CD4-positive, alpha-beta memory T cell (primary cell): ENCODE results near the gene CEP112. TPM values are rescaled to one million over a fixed set of nuclear protein-coding genes. Genes with fewer than 3 reads are reported as not detected.

Source experiments
- CTCF ChIA-PET: fragments of 350-600 bp; sonication (Branson Sonifier 250); formaldehyde crosslinking; loops from one replicate; lab custom pipeline; 2021; ENCODE audit warnings: inconsistent platforms; ENCODE audit not compliant: partially characterized antibody; lab: Charles Lee
- POLR2A ChIA-PET: fragments of 350-600 bp; sonication (Branson Sonifier 250); formaldehyde crosslinking; loops from one replicate; lab custom pipeline; 2021; ENCODE audit not compliant: partially characterized antibody; lab: Charles Lee
- DNase-seq, 5 donors: peaks; one replicate each; pipeline versions ENCODE4 v3.0.0 to v3.0.0-alpha.2; 2020 to 2022; ENCODE audit warnings: mixed read lengths in 1 of 5
- H3K27ac ChIP-seq: one replicate; pipeline ENCODE4 v1.7.0; 2013; ENCODE audit warnings: low read depth, low read length
- H3K27me3 ChIP-seq: 2 replicates; pipeline ENCODE4 v1.7.0; 2013; ENCODE audit warnings: mild to moderate bottlenecking, low read length, moderate library complexity; ENCODE audit not compliant: insufficient read depth
- H3K36me3 ChIP-seq: 2 replicates; pipeline ENCODE4 v1.7.0; 2013; ENCODE audit warnings: mild to moderate bottlenecking, low read length, moderate library complexity; ENCODE audit not compliant: insufficient read depth
- H3K4me1 ChIP-seq: 2 replicates; pipeline ENCODE4 v1.7.0; 2013; ENCODE audit warnings: mild to moderate bottlenecking, low read length, moderate library complexity; ENCODE audit not compliant: insufficient read depth
- H3K4me3 ChIP-seq, 2 donors: one replicate each; pipeline ENCODE4 v1.7.0; 2013; ENCODE audit warnings: low read length in 2 of 2, mild to moderate bottlenecking in 1 of 2
- H3K9me3 ChIP-seq, 2 donors: one replicate each; pipeline ENCODE4 v1.7.0; 2013; ENCODE audit warnings: low read length in 2 of 2, control low read depth in 1 of 2; ENCODE audit not compliant: control insufficient read depth in 1 of 2
- H3K27ac Mint-ChIP-seq, 7 donors: one replicate each; pipeline ENCODE4 v1.8.0; 2020 to 2021; ENCODE audit warnings: mixed read lengths in 7 of 7, mild to moderate bottlenecking in 6 of 7, inconsistent platforms in 3 of 7, moderate library complexity in 3 of 7
- H3K27me3 Mint-ChIP-seq, 2 donors: one replicate each; pipeline ENCODE4 v1.8.0; 2020 to 2021; ENCODE audit warnings: mixed read lengths in 2 of 2
- H3K36me3 Mint-ChIP-seq, 2 donors: one replicate each; pipeline ENCODE4 v1.8.0; 2020 to 2021; ENCODE audit warnings: mixed read lengths in 2 of 2, inconsistent platforms in 1 of 2, mild to moderate bottlenecking in 1 of 2
- H3K4me1 Mint-ChIP-seq, 4 donors: one replicate each; pipeline ENCODE4 v1.8.0; 2020 to 2021; ENCODE audit warnings: mixed read lengths in 4 of 4, mild to moderate bottlenecking in 1 of 4
- H3K4me3 Mint-ChIP-seq, 8 donors: one replicate each; pipeline ENCODE4 v1.8.0; 2020 to 2021; ENCODE audit warnings: mixed read lengths in 8 of 8, mild to moderate bottlenecking in 7 of 8, moderate library complexity in 6 of 8, inconsistent platforms in 3 of 8
- H3K9me3 Mint-ChIP-seq, 8 donors: one replicate each; pipeline ENCODE4 v1.8.0; 2020 to 2021; ENCODE audit warnings: mixed read lengths in 8 of 8, mild to moderate bottlenecking in 5 of 8, inconsistent platforms in 3 of 8, moderate library complexity in 1 of 8
- intact Hi-C: fragments of 100-400 bp; cut with micrococcal nuclease; formaldehyde crosslinking; loops from one replicate; pipeline ENCODE4 v1.15.1; 2023
- polyA plus RNA-seq, 2 donors: library from polyadenylated mRNA; unstranded; fragments of 300-500 nt; fragmentation: Illumina TruSeq; gene quantifications; one replicate each; pipeline ENCODE4 v1.2.3, GENCODE V29; 2021
- total RNA-seq, 2 experiments: library from RNA; stranded (reverse); gene quantifications; one replicate each; pipeline ENCODE4 v1.2.3, GENCODE V29; 2021

The CEP112 gene
- total and polyA plus RNA-seq, 4 experiments from 2014 or later = 0.34 to 3.9 (median 1.4) TPM

DNA sequence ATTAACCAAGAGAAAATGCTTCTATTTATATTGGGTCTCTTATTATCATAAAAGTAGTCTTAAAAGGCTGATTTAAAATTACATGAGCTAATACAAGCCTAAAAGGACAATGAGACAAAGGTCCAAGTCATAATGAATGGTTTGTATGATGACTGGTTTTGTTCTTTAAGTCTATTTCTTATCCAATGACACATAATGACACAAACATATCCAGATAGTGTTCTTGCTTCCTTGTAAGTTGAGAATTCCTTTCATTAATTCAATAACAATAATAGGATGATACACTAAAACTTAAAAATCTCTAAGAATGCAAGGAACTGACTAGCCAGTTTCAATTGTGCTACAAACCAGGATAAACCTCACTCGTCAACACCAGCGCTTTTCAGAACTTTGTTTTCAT is 244.1 kb downstream of the CEP112 start:
- Histone ChIP-seq H3K27ac (no peak overlapping the region), H3K27me3 (no peaks in the 10 kb centered on the region), H3K4me3 (no peak overlapping the region), H3K4me1 (no peaks in the 10 kb centered on the region), H3K36me3 (no peaks in the 10 kb centered on the region), H3K9me3 (no peaks in the 10 kb centered on the region)
- intact Hi-C loops = no loop called here
- Mint-ChIP-seq H3K9me3 (peaks cover 0 to 9% (median 0%) of the 10 kb centered on the region in 8 donors), H3K27me3 (peaks cover 0 to 4% of the 10 kb centered on the region in 2 donors), H3K36me3 (peaks cover 0 to 6% of the 10 kb centered on the region in 2 donors), H3K4me1 (no peaks in the 10 kb centered on the region), H3K27ac (no peak overlapping the region), H3K4me3 (no peak overlapping the region)
- ChIA-PET POLR2A (no interaction called here), CTCF (no interaction called here)
- no peak for DNase-seq

DNA sequence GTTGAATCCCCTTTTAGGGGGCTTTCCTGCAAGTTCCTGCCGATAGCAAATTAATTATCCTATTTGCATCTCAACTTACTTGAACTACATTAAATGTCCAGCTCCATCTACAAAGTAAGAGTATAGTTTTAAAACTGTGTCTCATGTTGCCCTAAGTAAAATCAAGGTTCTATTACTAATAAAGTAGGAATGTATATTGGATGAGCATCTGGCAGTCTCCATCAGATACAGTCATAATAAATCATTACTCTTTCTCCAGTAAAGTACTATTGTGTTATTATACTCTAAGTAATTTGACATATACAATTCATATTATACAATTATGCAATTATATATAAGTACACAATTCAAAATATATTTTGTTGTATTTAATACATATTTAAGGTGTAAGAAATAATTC is 249.3 kb downstream of the CEP112 start:
- Mint-ChIP-seq H3K4me1 (no peaks in the 10 kb centered on the region), H3K27ac (no peak overlapping the region), H3K27me3 (peaks cover 1 to 2% of the 10 kb centered on the region in 2 donors), H3K4me3 (no peak overlapping the region), H3K36me3 (no peaks in the 10 kb centered on the region), H3K9me3 (no peaks in the 10 kb centered on the region)
- Histone ChIP-seq H3K27ac (no peak overlapping the region), H3K36me3 (no peaks in the 10 kb centered on the region), H3K4me3 (no peak overlapping the region), H3K27me3 (no peaks in the 10 kb centered on the region), H3K4me1 (no peaks in the 10 kb centered on the region), H3K9me3 (no peaks in the 10 kb centered on the region)
- no peak for DNase-seq
- POLR2A ChIA-PET = no interaction called here
- CTCF ChIA-PET = interaction anchor here (0.6 kb wide), 1 partner anchor 481 kb away, joined by 3 read pairs; no protein-coding TSS in a partner anchor
- intact Hi-C loops = no loop called here

DNA sequence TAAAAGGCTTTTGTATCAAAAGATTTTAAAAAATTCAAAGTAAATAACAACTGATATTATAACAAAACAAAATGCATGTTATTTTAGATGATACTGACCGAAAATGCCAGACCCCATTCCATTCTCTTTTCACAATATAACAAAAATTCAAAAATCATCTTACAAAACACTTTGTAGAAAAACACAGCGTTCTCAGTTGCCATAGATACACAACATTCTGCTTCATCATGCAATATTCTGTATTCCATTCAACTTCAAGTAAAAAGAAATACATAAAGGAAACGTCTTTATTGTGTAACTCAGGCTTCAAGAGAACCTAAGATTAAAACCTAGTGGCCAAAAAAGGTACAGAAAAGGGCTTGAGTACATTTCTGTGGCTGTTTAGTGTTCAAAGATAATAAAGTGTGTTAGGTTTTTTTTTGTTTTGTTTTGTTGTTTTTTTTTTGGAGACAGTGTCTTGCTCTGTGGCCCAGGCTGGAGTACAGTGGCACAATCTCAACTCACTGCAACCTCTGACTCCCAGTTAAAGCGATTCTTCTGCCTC is 250.5 kb downstream of the CEP112 start:
- no peaks in the 10 kb centered on the region for H3K36me3 ChIP-seq
- CTCF ChIA-PET = no interaction called here
- peaks cover 1 to 2% of the 10 kb centered on the region in 2 donors for H3K27me3 Mint-ChIP-seq
- H3K9me3 ChIP-seq = no peaks in the 10 kb centered on the region
- POLR2A ChIA-PET = no interaction called here
- no peaks in the 10 kb centered on the region for H3K36me3 Mint-ChIP-seq
- no peak overlapping the region for H3K4me3 ChIP-seq
- DNase-seq = no peak
- H3K27me3 ChIP-seq = no peaks in the 10 kb centered on the region
- no peaks in the 10 kb centered on the region for H3K9me3 Mint-ChIP-seq
- intact Hi-C loops = no loop called here
- H3K4me3 Mint-ChIP-seq = no peak overlapping the region
- no peaks in the 10 kb centered on the region for H3K4me1 ChIP-seq
- H3K4me1 Mint-ChIP-seq = no peaks in the 10 kb centered on the region
- no peak overlapping the region for H3K27ac ChIP-seq
- H3K27ac Mint-ChIP-seq = no peak overlapping the region

- Histone ChIP-seq H3K4me3 (no peak overlapping the region), H3K36me3 (no peaks in the 10 kb centered on the region), H3K27me3 (no peaks in the 10 kb centered on the region), H3K27ac (no peak overlapping the region), H3K9me3 (no peaks in the 10 kb centered on the region), H3K4me1 (no peaks in the 10 kb centered on the region)
- peaks cover 0 to 25% (median 17%) of the 10 kb centered on the region in 8 donors for H3K9me3 Mint-ChIP-seq
- no peaks in the 10 kb centered on the region for H3K4me1 Mint-ChIP-seq
- CTCF ChIA-PET = no interaction called here
- peaks cover 0 to 6% of the 10 kb centered on the region in 2 donors for H3K36me3 Mint-ChIP-seq
- DNase-seq = no peak
- peaks cover 0 to 3% of the 10 kb centered on the region in 2 donors for H3K27me3 Mint-ChIP-seq
- no peak overlapping the region for H3K27ac Mint-ChIP-seq
- intact Hi-C loops = no loop called here
- H3K4me3 Mint-ChIP-seq = no peak overlapping the region
- POLR2A ChIA-PET = no interaction called here
Measured at GRCh38 chr17:65936013-65936412, 255.9 kb downstream of the CEP112 start.

DNA sequence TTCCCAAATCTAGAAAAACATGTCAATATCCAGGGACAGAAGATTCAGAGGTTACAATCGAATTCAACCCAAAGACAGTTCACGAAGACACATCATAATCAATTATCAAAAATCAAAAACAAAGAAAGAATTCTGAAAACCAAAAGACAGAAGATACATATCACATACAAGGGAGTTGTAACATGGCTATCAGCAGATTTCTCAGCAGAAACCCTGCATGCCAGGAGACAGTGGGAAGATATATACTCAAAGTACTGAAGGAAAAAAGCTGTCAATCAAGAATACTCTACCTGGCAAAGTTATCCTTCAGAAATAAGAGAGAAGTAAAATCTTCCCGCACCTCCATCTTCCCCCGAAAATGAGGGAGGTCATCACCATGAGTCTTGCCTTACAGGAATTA is 258.6 kb downstream of the CEP112 start:
- Histone ChIP-seq H3K27ac (no peak overlapping the region), H3K4me3 (no peak overlapping the region), H3K27me3 (no peaks in the 10 kb centered on the region), H3K4me1 (no peaks in the 10 kb centered on the region), H3K9me3 (no peaks in the 10 kb centered on the region), H3K36me3 (no peaks in the 10 kb centered on the region)
- no peaks in the 10 kb centered on the region for H3K4me1 Mint-ChIP-seq
- H3K27me3 Mint-ChIP-seq = peaks cover 0 to 2% of the 10 kb centered on the region in 2 donors
- peaks cover 0 to 6% of the 10 kb centered on the region in 2 donors for H3K36me3 Mint-ChIP-seq
- intact Hi-C loops = no loop called here
- H3K9me3 Mint-ChIP-seq = peaks cover 0 to 25% (median 17%) of the 10 kb centered on the region in 8 donors
- ChIA-PET POLR2A (no interaction called here), CTCF (no interaction called here)
- DNase-seq = no peak
- H3K4me3 Mint-ChIP-seq = no peak overlapping the region
- no peak overlapping the region for H3K27ac Mint-ChIP-seq

GRCh38 chr17:65931246-65932149 is 260.4 kb downstream of the CEP112 start:
- H3K9me3 ChIP-seq = no peaks in the 10 kb centered on the region
- Mint-ChIP-seq H3K4me3 (no peak overlapping the region), H3K27ac (no peak overlapping the region), H3K27me3 (peaks cover 0 to 2% of the 10 kb centered on the region in 2 donors), H3K9me3 (peaks cover 0 to 25% (median 17%) of the 10 kb centered on the region in 8 donors), H3K36me3 (peaks cover 0 to 14% of the 10 kb centered on the region in 2 donors), H3K4me1 (no peaks in the 10 kb centered on the region)
- H3K27ac ChIP-seq = no peak overlapping the region
- no peak for DNase-seq
- ChIA-PET CTCF (no interaction called here), POLR2A (no interaction called here)
- no peaks in the 10 kb centered on the region for H3K36me3 ChIP-seq
- intact Hi-C loops = no loop called here
- no peaks in the 10 kb centered on the region for H3K4me1 ChIP-seq
- H3K4me3 ChIP-seq = no peak overlapping the region
- H3K27me3 ChIP-seq = no peaks in the 10 kb centered on the region

DNA sequence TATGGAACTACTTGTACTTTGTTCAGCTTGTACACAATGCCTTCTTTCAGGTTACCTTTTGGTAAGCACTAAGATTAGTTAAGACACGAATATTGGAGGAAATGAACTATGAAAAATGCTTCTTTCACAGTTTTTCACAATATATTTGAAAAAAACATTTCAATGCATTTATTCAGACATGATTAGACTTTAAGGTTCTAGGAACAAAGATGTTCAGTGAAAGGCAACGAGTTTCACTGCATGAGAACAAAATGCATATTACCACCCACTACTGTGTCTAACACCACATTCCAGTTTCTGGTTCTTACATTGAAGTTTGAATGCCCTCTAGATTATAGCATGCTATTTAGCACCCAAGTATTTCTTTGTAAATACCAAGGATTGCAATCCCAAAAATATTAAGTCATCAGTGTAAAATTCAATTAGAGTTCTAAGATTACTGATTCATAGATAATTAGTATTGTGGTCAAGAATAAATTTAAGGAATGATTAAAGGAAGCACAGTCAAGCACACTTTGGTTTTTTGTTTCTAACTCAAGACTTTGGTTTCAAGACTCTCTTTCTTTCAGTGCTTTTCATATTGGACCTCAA is 261.7 kb downstream of the CEP112 start:
- Histone ChIP-seq H3K4me3 (no peak overlapping the region), H3K9me3 (no peaks in the 10 kb centered on the region), H3K36me3 (no peaks in the 10 kb centered on the region), H3K27ac (no peak overlapping the region), H3K27me3 (no peaks in the 10 kb centered on the region), H3K4me1 (no peaks in the 10 kb centered on the region)
- ChIA-PET POLR2A (no interaction called here), CTCF (no interaction called here)
- H3K27me3 Mint-ChIP-seq = peaks cover 0 to 2% of the 10 kb centered on the region in 2 donors
- no peaks in the 10 kb centered on the region for H3K4me1 Mint-ChIP-seq
- intact Hi-C loops = no loop called here
- peaks cover 0 to 25% (median 17%) of the 10 kb centered on the region in 8 donors for H3K9me3 Mint-ChIP-seq
- DNase-seq = no peak
- H3K4me3 Mint-ChIP-seq = no peak overlapping the region
- H3K27ac Mint-ChIP-seq = peak overlapping the region in 1 of 7 donors; percentile 50
- peaks cover 0 to 17% of the 10 kb centered on the region in 2 donors for H3K36me3 Mint-ChIP-seq
